GM20431 (cell line): ENCODE measurements around the gene PARP2.

Experiments used
- in situ Hi-C: fragments of 300-500 bp; cut with MseI, MboI; formaldehyde crosslinking; loops from one replicate; pipeline ENCODE4 v1.15.0; 2020; ENCODE audit warnings: low sequenced_read_pairs; ENCODE audit not compliant: unreplicated experiment

The PARP2 gene

DNA sequence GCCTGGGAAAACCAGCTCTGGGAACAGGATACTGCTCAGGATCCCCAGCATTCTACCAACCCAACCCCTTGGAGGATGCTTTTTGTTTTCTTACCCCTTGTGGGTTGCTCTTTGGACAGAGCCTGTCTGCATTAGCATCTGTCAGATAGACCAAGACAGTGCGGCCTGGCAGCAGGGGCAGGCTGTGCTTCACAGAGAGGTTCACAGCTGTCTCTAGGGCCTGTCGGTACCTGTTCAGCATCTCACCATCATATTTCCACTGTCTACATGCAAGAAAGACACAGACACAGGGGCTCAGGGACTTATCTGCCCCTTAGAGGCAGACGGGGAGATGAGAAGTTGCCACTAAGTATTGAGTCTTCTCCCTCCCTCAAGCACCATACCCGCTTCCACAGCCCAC lies 48.1 kb downstream of the PARP2 start:
- in situ Hi-C loops, result no loop called here

DNA sequence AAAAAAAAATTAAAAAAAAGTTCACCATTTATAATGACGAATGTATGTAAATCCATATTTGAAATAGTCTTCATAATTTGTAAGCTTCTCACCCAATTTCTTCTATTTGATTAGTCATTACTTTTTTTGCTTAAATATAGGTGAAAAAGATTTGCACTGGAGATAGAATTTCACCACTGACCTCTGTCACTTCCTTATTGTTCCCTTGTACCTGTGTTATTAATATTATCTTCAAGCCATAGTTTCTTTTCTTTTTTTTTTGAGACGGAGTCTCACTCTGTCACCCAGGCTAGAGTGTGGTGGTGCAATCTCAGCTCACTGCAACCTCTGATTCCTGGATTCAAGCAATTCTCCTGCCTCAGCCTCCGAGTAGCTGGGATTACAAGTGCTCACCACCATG lies 54.1 kb downstream of the PARP2 start:
- in situ Hi-C loops, result no loop called here

DNA sequence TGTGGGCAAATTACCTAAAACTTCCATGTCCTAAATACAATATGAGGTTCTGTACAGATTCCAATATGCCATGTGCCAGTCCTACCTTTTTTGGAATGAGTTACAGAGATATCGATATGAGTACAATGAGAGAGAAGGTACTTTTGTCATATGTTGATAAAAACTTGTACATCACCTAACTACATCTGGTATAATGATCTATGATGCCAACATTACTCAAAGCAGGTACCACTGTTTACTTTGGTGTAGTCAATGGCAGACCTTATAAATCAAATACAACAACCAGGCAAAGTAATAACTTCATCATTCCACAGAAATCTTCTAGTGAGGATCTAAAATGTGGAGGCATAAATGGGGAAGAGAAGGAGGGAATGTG lies 57.1 kb downstream of the PARP2 start:
- in situ Hi-C loops, result no loop called here

DNA sequence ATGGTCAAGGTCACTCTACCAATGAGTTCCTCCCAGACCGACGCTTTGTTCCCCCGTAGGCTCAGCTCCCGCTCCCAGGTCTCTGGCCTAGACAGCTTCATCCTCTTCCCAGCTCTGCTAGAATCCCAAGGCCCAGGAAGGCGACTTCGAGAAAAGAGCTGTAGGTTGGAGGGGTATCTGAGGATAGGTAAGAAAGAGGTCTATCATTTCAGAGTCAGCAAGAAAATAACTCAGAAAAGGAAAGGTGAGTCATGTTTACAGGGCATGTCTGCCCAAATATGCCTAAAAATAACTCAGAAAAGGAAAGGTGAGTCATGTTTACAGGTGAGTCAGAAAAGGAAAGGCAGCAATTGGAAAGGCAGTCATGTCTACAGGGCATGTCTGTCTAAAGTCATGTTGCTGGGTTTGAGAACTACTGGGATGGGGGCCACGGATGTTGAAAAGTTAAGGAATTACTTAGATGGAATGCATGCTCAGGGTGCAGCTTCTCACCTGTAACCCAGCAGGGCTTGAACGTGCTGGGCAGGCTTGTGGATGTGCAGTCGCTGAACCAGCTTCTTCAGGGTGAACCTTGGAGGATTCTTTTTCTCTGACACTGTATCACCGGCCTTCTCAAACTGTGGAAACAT lies 57.6 kb downstream of the PARP2 start:
- in situ Hi-C loops, result no loop called here

DNA sequence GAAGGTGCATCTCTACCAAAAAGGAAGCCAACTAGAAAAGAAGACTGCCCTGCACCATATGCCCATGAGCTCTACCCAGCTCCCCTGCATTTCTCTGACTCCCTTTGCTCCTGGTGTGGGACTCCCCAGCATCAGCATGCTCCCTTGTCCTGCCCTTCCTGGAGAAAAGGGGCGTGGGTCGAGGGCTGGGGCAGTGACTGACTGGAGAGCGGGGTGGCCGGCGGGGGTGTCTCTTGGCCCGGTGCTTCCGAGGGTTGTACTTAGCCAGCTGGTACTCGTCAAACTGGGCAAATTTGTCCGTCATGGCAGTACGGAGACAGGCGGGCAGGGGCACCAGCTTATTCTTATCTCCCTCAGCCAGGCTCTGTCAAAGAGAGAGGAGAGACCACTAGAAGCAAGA lies 60.1 kb downstream of the PARP2 start:
- in situ Hi-C loops, result no loop called here
